Midbrain (tissue), 1 donor: ENCODE measurements around the gene BCL2.

Source experiments
- DNase-seq: peaks from one replicate; lab custom pipeline; 2025; lab: John Stamatoyannopoulos, UW

BCL2 gene

GRCh38 chr18:63181706-63182309, 137.8 kb downstream of the BCL2 start:
- no peak for DNase-seq

DNA sequence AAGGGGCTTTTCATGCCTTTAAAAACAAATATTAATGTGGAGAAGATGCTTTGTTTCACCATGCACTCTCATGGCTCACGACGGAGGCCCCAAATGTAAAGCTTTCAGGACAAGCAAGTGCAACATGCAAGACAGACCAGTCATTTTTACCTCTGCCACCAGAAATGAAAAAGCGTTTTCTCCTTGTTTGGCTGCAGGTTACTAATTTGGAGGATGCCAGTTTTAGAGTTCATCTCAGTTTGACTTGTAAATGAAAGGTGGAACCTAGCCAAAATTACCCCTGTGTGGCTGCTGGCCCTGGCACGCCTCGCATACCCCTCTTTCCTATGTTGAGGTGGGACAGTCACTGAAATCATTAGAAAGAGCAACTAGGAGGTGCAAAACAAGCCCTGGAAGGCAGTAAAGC, 138.6 kb downstream of the BCL2 start:
- DNase-seq = no peak

DNA sequence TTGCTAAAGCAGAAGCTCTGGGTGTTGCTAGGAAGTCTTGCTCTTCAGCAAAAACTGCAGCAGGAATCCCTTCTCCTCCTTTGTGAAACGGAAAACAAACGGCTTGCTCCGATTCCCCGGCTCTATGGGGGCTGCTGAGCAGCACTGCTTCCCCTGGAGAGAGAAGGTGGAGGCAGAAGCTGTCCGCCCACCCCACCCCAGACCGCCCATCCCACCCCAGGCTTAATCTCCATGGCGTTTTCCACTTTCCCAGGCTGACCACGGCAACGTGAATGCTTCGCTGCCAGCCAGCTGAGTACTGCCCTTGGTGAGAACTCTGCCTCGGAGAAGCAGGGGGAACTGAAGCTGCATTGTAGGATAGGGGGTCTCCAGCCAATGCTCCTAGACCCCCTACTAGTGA, 139.2 kb downstream of the BCL2 start:
- DNase-seq = peak; percentile 21

DNA sequence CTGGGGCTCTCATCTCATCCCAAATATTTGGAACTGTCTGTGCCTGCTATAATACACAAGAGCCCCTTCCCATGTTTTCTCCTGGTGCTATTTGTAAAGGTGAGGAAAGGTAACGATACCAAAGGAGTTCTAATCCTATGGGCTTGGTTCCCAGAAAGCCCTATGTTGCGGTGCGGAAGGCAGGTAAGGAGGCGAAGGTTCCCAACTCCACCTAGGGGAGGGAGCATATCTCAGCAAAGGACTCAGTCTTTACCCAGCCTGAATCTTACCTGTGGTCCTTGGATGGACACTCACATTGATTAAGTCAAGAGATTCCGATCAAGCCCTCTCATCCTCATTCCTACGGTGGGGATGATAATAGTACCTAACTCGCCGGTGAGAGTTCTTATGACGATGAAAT, 140.1 kb downstream of the BCL2 start:
- DNase-seq = no peak

GRCh38 chr18:63178971-63179370, 140.6 kb downstream of the BCL2 start:
- DNase-seq = no peak

DNA sequence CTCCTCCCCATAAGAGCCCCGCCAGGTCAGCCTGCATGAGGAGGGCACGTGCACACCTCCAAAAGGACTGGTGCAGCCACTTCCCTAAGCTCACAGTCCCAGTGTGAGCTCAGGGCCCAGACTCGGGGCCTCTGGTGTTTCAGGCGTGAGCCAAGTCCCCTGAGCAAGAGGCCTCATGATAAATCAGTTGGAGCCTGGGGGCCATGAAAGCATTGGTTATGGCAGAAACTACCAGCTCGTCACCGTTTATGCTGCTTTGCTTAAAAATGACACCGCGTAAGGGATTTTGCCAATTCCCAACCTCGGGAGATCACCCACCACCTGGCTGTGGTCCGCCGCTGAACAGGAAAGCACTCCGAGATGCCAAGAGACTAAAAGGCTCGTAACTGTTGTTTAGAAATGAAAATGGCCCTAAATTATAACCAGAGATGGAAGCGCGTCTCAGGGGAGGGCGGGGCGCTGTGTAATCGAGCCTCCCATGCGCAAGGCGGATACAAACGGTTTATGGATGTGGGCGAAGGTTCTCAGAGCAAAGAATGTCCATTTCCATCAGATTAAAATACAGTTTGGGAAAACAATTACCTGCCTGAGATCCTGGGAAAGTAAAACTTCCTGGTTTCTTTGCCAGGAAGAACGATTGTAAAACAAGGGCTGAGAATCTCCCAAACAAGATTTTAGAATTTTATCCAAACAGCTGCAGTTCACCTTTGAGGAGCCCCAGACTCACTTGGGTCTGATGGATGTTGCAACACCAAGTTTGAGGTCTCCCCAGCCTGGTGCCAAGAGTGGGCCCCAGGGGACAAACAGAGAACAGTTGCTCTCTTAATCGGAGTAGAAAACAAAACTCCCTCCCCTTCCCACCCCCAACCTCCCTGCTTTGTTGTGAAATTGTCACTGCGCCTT, 141.4 kb downstream of the BCL2 start:
- peak; percentile 29 for DNase-seq

GRCh38 chr18:63177259-63177658, 142.3 kb downstream of the BCL2 start:
- DNase-seq = no peak

DNA sequence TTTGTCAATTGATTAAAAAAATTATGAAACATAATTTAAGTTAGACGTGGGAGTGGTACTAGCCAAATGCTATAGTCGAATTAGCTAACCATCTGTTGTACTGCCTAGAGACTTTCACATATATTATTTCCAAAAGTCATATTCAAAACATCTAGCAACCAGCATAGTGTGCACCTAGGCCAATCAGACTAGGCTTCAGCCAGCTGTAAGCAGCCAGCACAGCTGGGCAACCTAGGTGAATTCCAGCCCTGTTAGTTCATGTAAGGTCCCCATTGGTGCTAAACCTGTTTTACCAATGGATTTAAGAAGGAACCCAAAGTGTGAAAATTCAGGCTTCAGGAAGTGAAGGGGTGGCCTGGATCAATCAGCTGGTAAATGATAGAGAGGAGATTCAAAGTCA, 144.3 kb downstream of the BCL2 start:
- DNase-seq = no peak

DNA sequence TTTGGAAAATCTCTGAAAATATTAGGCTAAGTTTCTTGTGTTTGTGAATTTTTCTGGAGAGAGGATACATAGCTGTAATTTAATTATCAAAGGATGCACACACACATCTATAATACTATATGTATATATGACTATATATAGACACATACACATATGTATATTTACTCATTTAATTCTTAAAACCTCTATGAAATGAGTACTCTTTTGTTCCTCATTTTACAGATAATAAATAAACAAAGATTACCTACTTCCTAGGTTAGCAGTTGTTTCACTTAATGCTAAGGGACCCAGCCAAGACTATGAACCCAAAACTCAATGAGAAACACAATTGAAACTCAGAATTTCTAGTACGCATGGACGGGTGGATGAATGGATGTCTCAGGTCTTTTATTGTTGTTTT, 145.6 kb downstream of the BCL2 start:
- no peak for DNase-seq

GRCh38 chr18:63169853-63170252, 149.7 kb downstream of the BCL2 start:
- DNase-seq = no peak

DNA sequence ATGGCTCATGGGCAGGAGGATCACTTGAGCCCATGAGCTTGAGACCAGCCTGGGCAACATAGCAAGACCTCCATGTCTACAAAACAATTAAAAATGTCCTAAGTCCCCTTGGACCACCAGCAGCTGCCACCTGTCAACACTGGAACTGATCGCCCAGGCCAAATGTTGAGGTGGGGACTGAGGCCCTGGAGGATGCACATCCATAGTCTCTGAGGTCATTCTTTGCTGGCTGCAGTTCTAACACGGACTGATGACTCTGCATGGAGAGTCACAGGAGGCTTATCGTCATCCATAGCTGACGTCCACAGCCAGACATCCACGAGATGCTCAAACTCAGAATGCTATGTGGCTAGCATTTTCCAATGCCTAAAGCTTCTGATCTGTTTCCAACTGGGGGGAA, 151.3 kb downstream of the BCL2 start:
- DNase-seq = no peak

DNA sequence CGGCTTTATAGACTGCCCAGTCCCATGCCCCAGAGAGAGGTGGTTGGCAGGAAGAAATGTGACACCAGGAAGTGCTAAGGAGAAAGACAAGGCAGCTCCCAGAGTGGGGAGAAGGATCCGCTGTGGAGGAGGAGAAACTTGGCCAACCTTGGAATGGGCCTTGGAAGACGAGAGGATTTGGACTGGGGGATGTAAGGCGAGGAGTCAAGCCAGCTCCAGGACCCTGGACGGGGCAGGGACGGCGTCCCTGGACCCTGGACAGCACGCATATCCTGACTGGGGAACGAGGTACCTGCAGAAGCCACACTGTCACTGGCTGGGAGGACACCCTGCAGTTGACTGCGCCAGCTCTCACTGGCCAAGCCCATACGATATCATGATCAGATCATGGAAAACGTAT, 153.4 kb downstream of the BCL2 start:
- no peak for DNase-seq

DNA sequence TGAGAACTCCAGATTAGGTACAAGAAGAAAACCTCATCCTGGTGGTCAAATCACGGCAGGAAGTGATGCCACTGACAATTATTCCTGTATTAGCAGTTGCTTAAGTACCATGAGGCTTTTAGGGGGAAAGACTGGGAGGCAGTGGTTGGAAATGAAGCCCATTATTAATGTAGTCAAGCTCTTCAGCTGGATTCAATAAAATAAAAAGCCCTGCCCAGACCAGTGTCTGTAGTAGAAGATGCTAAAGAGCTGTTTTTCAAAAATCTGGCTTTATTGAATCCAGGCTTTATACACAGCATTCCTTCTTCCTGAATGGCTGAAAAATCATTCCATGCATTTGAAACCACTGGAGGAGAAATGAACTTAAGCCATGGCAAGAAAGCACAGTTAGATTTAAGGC, 155.2 kb downstream of the BCL2 start:
- no peak for DNase-seq

GRCh38 chr18:63162271-63163014, 157.1 kb downstream of the BCL2 start:
- DNase-seq = no peak

DNA sequence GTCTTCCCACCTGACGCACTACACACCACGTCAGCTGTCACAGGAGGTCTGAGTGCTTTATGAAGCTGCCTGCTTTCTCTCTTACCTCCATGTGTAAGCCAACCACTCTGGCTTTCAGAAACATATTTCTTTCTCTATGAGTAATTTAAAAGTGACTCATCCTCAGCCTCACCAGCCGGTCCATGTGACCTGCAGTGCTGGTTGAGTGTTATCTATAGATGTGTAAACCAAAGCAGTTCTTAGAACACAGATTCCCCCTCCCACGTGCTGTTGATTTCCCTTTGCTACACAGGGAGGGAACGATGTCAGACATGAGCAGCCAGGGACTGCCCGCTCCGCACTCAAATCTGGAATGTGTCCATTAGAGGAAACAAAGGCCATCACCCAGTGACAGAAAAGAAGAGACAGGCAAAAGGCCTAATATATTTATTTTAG, 157.8 kb downstream of the BCL2 start:
- no peak for DNase-seq

GRCh38 chr18:63161032-63161760, 158.4 kb downstream of the BCL2 start:
- DNase-seq = no peak

DNA sequence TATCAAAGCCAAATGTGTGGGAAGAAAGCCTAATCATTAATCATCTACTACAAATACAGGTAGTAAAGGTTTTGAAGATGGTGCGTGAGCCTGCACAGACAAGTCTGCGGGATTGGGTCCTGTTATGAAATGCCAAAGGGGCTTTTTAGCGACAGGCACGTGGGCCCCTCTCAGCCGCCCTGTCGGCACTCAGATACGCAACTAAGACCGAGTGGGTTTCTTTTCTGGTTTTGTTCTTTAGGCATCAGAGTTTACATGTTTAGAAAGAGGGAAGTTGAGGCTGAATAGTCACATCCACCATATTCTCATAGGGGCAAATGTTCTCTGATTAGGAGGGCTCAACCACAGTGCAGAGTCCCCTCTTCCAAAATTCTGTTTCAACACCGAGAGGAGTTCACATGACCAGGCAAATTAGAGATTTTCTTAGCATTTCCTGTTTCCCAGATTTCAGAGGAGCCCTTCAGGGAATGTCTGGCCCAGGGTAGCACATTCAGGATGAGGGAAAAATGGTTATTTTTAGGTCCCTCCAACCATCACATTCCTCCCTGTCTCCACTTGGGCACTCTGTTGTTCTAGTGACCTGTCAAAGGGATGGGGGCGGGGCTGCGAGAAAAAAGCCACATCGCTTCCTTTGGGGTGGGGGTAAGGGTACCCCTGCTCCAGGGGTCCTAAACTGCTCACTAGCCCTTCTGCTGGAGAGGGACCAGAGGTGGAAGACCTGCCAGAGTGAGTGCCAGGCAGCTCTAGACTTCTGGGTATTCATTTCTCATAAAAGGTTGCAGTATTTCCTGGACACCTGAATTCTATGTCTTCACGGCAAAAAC, 159.2 kb downstream of the BCL2 start:
- no peak for DNase-seq

GRCh38 chr18:63159590-63159989, 160.0 kb downstream of the BCL2 start:
- DNase-seq = no peak

DNA sequence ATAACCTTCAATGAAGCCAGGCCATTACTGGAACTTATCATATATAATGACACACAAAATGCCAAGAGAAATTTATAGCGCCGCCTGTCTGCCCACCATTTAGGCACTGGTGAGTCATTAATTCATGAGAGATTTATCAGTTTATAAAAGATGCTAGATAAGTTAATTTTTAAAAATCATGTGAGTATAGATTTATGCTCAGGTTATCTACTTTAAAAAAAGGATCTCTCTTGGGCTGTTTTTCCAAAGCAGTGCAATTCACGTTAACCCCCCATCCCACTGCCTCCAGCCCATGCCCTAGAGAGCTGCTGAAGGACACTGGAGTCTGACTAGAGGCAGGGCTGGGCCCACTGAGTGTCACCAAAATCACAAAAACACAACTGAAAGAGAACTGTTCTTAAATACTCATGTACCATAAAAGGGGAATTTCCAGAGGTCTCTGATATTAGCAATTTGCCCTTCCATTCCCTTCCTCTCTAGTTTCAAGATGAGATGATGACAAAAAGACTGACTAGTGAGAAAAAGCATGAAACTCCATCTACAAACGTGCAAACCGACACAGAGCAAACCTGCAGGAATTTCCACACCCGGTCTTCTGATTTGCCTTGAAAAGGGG, 160.8 kb downstream of the BCL2 start:
- DNase-seq = no peak

- no peak for DNase-seq
Observed at GRCh38 chr18:63158012-63158631, 161.4 kb downstream of the BCL2 start.
